ENCODE data around the gene NAA40.
A peak's percentile ranks its signal among the peaks of the same experiment; 100 is the strongest.
"Not testable (repeated sequence)": the region's sequence is repeated elsewhere in the genome, so short reads cannot be mapped to it uniquely, and the experiment has no call there.

Gene NAA40

GRCh38 chr11:63970902-63971301 is 32.1 kb downstream of the NAA40 start:
- intact Hi-C loops (cut with DNase I), result no loop called here
- no peak for DNase-seq

DNA sequence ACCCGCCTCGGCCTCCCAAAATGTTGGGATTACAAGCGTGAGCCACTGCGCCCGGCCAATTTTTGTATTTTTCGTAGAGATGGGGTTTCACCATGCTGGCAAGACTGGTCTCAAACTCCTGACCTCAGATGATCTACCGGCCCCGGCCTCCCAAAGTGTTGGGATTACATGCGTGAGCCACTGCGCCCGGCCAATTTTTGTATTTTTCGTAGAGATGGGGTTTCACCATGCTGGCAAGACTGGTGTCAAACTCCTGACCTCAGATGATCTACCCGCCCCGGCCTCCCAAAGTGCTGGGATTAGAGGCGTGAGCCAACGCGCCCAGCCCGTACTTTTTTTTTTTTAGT is 35.1 kb downstream of the NAA40 start:
- intact Hi-C loops (cut with DNase I), result not testable (repeated sequence)
- DNase-seq, result peak in 3 of 42 donors; percentile 6 to 39 (median 14)

DNA sequence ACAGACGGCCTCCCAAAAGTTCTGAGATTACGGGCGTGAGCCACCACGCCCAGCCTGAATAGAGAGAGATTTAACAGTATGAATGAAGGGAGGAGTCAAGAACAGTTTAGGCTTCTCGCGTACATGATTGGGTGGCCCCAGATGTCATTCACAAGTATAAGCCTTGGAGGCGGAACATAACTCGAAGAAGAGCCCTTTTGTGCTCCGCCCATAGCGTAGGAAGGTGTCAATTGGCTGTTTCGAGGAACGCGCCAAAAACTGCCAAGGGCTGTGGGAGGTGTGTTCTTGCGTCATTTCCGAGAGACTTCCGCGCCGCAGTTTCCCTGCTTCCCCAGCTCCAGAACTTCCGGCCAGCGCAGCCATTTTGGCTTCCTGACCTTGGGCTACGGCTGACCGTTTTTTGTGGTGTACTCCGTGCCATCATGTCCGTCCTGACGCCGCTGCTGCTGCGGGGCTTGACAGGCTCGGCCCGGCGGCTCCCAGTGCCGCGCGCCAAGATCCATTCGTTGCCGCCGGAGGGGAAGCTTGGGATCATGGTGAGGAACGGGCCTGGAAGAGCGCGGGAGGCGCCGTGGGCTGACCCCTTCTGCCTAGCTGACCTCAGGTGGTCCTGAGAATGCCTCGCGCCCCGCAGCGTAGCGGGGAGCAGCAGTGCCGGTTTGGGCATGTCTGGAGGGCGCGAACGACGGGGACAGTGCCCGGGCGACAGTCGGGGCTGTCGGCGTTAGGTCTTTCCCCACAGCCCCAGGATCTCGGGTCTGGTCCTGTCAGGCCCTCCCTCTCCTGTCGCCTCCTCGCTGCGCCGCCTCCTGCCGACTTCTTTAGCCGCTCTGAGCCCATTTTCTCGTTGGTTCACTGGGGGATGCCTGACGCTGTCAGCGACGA is 35.7 kb downstream of the NAA40 start, which contains the start of gene COX8A:
TSS of gene COX8A (plus strand) at position 362 of the 885 bp plus-strand sequence. CDS start at position 423, 61 bp downstream.
- intact Hi-C loops (cut with DNase I), result no loop called here
- peak; percentile 95 to 100 (median 99) for DNase-seq

DNA sequence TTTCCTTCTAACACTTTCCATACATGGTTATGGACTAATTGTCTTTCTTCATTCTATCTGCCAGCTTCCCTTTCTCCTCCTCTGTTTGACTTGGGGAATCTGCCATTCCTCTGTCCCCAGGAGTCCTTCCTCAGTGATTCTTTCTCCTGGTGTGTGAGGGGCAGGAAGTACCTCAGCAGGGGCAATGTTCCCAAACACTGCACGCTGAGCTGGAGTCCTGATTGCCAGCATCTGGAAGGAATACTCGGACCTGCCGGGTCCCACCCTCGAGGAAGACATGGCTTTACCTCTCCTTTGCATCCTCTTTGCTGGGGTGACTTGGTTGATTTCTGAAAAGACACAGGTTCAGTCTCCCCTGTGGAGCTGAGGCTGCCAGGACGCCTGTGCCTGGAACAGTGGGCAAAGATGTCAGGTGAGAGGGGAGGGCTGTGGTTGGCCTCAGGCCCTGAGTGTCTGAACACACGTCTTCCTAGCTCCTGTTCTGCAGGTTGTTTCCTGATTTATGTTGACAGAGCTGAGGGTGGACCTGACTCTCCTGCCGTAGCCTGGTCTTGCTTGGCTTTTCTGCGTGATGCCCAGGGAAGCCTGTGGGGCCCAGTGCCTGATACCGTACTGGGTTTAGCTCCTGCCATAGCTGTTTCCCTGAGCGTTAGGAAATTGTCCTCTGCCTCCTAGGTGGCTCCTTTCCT is 39.9 kb downstream of the NAA40 start:
- intact Hi-C loops (cut with DNase I), result no loop called here
- no peak for DNase-seq

DNA sequence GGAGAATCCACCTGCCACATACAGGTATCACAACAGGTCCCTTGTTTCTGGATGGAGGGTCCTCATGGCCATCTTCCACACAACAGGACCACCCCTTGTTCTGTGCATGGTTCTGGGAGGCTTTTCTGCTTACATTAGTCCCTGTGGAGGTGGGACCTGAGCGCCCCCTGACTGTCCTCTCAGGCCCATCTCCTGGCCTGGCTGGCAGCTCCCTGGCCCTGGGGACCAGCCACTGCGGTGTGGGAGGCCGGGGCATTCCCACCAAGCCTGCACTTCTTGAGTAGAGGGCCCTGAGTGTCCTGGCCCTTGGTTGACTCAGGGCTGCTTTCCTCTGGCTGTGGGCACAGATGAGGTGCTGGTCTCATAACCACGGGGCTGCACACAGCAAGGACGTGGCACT is 40.6 kb downstream of the NAA40 start:
- DNase-seq, result no peak
- intact Hi-C loops (cut with DNase I), result no loop called here

DNA sequence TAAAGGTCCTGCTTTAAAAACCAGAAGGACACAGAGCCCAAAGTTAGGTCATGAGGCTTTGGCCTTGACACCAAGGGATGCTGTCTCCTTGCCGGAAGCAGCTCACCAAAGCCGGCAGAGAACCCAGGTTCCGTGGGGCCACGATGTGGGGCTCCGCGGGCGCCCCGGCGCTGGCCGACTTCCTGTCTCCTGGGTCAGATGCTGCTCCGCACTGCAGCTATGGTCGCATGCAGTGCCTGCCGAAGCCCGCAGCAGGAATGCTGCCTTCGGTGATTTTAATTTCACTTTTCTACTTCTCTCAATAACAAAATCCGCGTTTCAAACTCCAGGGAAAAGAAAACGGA is 47.0 kb downstream of the NAA40 start:
- intact Hi-C loops (cut with DNase I), result no loop called here
- DNase-seq, result peak in 29 of 42 donors; percentile 28 to 73 (median 55)

- intact Hi-C loops (cut with DNase I), result no loop called here
- peak; percentile 83 to 96 (median 92) for DNase-seq
Observed at GRCh38 chr11:63986156-63986931, 47.5 kb downstream of the NAA40 start, which contains the start of gene OTUB1. TSS of gene OTUB1 (plus strand) at chr11:63986438. CDS start at chr11:63986457, 19 bp downstream.

DNA sequence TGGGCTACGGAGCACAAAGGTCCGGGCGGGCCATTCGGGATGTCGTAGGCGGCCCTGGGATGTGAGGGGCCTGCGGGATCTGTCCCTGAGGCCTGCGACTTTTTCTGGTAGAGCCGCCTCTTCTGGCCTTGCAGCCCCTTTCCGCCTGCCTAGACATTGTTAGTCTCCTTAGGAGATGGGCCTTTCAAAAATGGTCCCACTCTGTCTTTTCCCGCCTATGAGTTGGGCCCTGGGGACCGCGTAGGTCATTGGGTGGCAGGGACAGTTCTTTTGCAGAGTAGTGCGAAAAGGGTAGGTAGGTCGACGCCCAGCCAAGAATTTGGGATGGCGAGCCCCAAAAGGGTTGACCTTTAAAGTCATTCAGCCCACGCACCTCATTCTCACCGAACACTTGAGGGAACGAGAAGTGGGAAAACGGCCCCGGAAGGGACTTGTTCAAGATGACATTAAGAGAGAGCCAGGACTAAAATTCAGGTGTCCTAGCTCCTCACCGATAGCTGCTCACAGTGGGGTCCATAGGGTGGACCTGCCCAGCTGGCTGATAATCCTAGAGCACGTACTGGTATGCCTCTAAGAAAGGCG is 48.2 kb downstream of the NAA40 start:
- no peak for DNase-seq
- intact Hi-C loops (cut with DNase I), result no loop called here

GRCh38 chr11:63991558-63991957 is 52.8 kb downstream of the NAA40 start:
- no peak for DNase-seq
- intact Hi-C loops (cut with DNase I), result no loop called here

- DNase-seq, result no peak
- intact Hi-C loops (cut with DNase I), result no loop called here
Observed at GRCh38 chr11:63993100-63993499, 54.3 kb downstream of the NAA40 start.

GRCh38 chr11:63993993-63994392 is 55.2 kb downstream of the NAA40 start:
- DNase-seq, result no peak
- intact Hi-C loops (cut with DNase I), result no loop called here

DNA sequence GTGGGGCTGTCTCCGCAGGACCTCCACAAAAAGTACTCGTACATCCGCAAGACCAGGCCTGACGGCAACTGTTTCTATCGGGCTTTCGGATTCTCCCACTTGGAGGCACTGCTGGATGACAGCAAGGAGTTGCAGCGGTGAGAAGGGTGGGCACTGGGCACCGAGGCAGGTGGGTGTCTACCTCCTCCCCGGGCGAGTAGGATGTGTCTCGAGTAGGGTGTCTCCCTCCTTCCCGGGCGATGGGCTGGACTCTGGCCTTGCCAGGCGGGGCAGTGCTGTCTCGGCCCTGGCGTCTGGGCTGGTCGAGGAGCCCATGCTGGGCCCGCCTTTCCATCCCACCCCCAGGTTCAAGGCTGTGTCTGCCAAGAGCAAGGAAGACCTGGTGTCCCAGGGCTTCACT is 57.7 kb downstream of the NAA40 start:
- intact Hi-C loops (cut with DNase I), result no loop called here
- DNase-seq, result no peak

- DNase-seq, result no peak
- intact Hi-C loops (cut with DNase I), result no loop called here
Observed at GRCh38 chr11:63997104-63997700, 58.4 kb downstream of the NAA40 start.

DNA sequence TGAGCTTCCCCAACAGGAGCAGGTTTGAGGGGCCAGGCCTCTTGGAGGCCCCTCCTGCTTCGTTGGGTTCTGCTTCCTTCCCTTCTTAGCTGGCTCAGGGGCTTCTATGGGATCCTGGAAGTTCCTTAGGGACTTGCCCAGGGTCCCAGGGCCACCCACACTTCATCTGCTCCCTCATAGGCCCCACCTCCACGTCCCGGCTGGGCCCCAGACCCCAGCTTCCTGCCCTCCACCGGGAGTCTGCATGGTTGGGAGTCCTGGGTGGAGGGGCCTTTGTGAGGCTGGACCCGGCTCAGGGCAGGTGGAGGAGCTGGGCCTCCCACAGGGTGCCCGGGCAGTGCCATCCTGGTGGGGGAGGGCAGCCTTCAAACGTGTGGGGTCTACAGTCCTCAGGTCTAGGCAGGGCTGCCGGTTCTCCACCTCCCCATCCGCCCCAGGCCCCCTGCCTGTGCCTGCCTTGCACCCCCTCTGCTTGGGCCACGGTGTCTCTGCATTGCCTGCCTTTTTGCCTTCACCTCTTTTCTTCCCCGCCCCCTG is 59.1 kb downstream of the NAA40 start:
- no peak for DNase-seq
- intact Hi-C loops (cut with DNase I), result no loop called here

DNA sequence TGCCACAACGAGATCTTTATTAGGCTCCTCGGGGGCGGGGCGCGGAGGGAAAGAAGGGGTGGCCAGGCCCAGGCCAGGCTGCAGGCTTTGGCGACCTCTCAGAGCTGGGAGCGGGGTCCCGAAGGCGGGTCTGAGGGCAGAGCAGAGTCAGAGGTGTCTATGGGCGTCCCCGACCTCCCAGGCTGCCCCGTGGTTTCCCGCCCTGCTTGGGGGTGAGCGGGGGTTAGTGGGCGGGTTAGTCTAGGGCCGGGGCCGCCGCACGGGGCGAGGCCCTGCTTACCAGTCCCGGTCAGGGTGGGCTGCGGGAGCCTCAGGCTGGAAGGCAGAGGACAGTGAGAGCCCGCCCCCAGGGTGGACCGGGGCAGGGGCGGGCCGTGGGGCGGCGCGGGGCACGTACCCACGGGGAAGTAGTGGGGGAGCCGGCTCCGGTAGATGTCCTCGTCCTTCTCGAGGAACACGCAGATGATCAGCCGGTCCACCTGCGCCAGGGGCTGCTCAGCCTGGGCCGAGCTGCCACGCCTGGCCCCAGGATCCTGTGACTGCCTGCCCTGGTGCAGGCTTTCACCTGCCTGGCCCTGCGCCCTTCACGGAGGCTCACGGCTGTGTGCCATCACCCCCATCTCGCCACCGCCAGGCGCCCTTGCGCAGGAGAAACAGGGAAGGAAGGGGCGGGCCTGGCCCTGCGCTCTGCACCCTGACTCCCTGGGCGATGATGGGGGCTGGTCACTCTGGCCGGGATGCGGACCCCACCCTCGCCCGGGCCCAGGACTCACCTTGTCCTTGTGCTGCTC is 60.0 kb downstream of the NAA40 start:
- DNase-seq, result no peak
- intact Hi-C loops (cut with DNase I), result no loop called here

DNA sequence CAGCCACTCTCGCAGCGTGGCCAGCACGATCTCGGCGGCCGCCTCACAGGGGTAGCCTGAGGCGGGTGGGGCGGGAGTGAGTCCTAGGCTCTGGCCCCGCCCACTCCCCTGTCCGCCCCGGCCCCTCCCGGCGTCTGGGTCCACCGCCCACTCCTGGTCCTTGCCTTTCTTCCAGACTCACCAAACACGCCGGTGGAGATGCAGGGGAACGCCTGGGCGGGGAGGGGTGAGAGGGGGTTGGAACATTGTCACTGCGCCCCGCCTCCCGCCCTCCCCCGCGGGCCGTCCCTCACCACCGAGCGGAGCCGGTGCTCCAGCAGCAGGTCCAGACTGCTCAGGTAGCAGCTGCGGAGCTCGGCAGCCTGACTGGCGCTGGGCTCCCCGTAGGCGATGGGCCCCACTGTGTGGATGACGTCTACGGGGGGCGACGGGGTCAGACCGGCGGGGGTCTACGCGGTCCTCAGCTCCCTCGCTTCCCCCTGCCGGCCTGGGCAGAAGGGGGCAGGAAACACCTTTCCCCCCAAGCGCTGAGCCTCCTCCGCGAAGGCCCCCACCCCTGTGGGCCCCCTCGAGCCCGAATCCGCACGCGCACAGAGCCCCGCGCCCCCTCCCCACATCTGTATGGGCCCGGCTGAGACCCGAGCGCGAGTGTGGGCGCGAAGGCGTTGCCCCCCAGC is 60.7 kb downstream of the NAA40 start:
- intact Hi-C loops (cut with DNase I), result loop anchor here (2.0 kb wide), 1 partner anchor 153 kb away; no protein-coding TSS in a partner anchor
- peak in 11 of 42 donors; percentile 25 to 64 (median 46) for DNase-seq

Data from head of caudate nucleus (tissue), 42 donors.